ENCODE data around the gene IDH3B.

The IDH3B gene

DNA sequence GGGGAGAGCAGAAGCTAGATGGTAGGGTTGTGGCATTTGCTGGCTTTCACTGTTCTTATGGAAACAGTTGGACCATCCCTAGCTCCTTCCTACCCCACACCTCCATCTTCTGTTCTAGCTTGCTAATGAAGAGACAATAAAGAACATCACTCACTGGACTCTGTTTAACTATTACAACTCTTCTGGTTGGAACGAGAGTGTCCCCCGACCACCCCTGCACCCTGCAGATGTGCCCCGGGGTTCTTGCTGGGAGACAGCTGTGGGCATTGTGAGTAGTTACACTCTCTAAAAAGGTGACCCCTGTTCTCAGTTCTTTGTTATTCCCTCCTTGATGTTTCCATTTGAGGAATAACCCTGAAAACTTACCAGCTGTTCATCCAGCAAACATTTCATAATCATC lies 51.9 kb downstream of the IDH3B start:
- DNase-seq: no peak

DNA sequence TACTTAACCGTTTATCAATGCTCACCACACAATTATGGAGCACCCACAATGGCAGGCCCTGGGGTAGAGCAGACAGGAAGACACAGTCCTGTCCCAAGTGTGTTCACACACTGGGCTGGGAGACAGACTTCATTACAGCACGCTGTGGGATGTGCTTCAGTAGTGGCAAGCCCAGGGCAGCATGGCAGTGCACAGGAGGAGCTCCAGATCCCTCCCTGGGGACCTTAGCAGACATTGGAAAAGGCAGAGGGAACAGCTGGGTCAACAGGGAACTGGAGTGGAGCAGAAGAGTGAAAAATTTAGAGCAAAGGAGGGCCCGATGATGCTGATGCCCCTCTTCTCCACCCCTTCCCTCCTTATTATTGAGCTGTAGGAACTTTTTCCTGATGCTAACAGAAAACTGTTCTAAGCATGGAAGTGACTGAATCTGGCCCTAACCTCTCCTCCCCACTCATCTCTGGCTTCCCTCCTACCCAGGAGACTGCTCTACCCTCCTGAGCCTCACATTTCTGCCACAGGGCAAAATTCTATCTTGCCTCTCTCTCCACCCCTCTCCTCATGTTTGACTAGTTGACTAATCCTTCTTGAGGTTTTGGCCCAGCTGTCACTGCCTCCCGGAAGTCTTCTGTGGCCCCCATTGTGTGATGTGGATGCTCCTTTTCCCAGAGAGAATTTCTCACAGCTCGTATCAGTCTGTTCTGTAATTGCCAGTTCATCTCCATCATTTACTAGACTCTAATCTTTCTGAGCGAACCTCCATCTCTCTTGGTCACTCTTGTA lies 52.9 kb downstream of the IDH3B start:
- no peak for DNase-seq

DNA sequence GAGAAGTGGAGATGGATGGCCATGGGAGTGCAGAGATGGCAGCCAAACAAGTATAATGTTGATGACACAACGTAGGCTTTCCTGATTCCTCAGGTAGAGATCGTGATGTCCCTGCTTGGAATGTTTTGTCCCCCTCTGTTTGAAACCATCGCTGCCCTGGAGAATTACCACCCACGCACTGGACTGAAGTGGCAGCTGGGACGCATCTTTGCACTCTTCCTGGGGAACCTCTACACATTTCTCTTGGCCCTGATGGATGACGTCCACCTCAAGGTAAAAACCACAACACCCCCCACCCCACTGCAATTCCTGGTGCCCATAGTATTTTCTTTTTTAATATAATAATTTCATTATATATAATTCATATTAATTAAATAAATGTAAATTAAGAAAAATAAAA lies 53.7 kb downstream of the IDH3B start:
- no peak for DNase-seq
